B cell (primary cell): ENCODE measurements around the gene GOLGA8J. TPM values are rescaled to one million over a fixed set of nuclear protein-coding genes. Genes with fewer than 3 reads are reported as not detected.
"Not testable (repeated sequence)": the region's sequence is repeated elsewhere in the genome, so short reads cannot be mapped to it uniquely, and the experiment has no call there.

ENCODE experiments used
- ATAC-seq: fragments of 200-7000 bp; cut with Tn5 transposase; one replicate; pipeline ENCODE4 v1.10.0; 2021; ENCODE audit warnings: low read depth, mild to moderate bottlenecking, moderate number of reproducible peaks, moderate library complexity
- CTCF ChIA-PET: fragments of 350-600 bp; sonication (Branson Sonifier 250); formaldehyde crosslinking; loops from one replicate; lab custom pipeline; 2021; ENCODE audit warnings: antibody characterized with exemption, inconsistent platforms; lab: Charles Lee
- POLR2A ChIA-PET: fragments of 350-600 bp; sonication (Branson Sonifier 250); formaldehyde crosslinking; loops from one replicate; lab custom pipeline; 2021; ENCODE audit warnings: antibody characterized with exemption; lab: Charles Lee
- DNase-seq: peaks from one replicate; pipeline ENCODE4 v3.0.0; 2013
- H2AFZ ChIP-seq: 2 replicates; pipeline ENCODE4 v1.6.1; 2012; ENCODE audit warnings: mild to moderate bottlenecking, low read depth, low read length; ENCODE audit not compliant: insufficient read depth, poor library complexity, severe bottlenecking
- H3K27ac ChIP-seq, 2 donors: 1 replicate in 1 of 2; 2 replicates in 1 of 2; pipeline ENCODE4 v1.5.1; 2012 to 2013; ENCODE audit warnings: low read length in 2 of 2, mild to moderate bottlenecking in 2 of 2, moderate library complexity in 1 of 2
- H3K27me3 ChIP-seq, 4 experiments: fragments of 200-600 bp in 1 of 4; sonication (generic) in 1 of 4; replicated peaks in 1 of 4; 1 replicate in 2 of 4; 2 replicates in 2 of 4; pipeline versions ENCODE4 v1.6.1 to v1.7.0; 2013 to 2016; ENCODE audit warnings: low read length in 3 of 4, mild to moderate bottlenecking in 2 of 4, mixed read lengths in 1 of 4, moderate library complexity in 1 of 4; ENCODE audit not compliant: insufficient read depth in 4 of 4, control insufficient read depth in 3 of 4; ENCODE audit errors: control extremely low read depth in 1 of 4
- H3K36me3 ChIP-seq, 2 experiments: replicated peaks in 1 of 2; 1 replicate in 1 of 2; 2 replicates in 1 of 2; pipeline versions ENCODE4 v1.6.1 to v1.7.1; 2013; ENCODE audit warnings: low read length in 1 of 2; ENCODE audit not compliant: insufficient read depth in 2 of 2, control insufficient read depth in 1 of 2; ENCODE audit errors: control extremely low read depth in 1 of 2, extremely low read depth in 1 of 2
- H3K4me1 ChIP-seq, 2 donors: fragments of 200-600 bp in 1 of 2; sonication (generic) in 1 of 2; 1 replicate in 1 of 2; 2 replicates in 1 of 2; pipeline versions ENCODE4 v1.5.1 to v1.6.1; 2013 to 2017; ENCODE audit warnings: low read length in 2 of 2; ENCODE audit not compliant: control insufficient read depth in 2 of 2, insufficient read depth in 2 of 2
- H3K4me2 ChIP-seq: replicated peaks from 2 replicates; pipeline ENCODE3; 2012; ENCODE audit warnings: mild to moderate bottlenecking, low read depth, low read length; ENCODE audit not compliant: poor library complexity, severe bottlenecking
- H3K4me3 ChIP-seq, 5 experiments: fragments of 200-600 bp in 1 of 5; sonication (generic) in 1 of 5; 1 replicate in 3 of 5; 2 replicates in 2 of 5; pipeline versions ENCODE4 v1.5.1 to v1.7.0; 2011 to 2016; ENCODE audit warnings: low read length in 4 of 5, mild to moderate bottlenecking in 4 of 5, low read depth in 2 of 5, control low read depth in 1 of 5, moderate library complexity in 1 of 5; ENCODE audit not compliant: insufficient read depth in 1 of 5; ENCODE audit errors: control extremely low read depth in 1 of 5, extremely low read depth in 1 of 5
- H3K79me2 ChIP-seq: fragments of 200-600 bp; sonication (generic); one replicate; pipeline ENCODE4 v1.6.0; 2016; ENCODE audit warnings: low read length; ENCODE audit not compliant: control insufficient read depth, insufficient read depth
- H3K9ac ChIP-seq: fragments of 200-600 bp; sonication (generic); 2 replicates; pipeline ENCODE4 v1.6.1; 2017; ENCODE audit warnings: mild to moderate bottlenecking, low read length, moderate library complexity
- H3K9me3 ChIP-seq, 3 donors: one replicate each; pipeline versions ENCODE4 v1.6.1 to v1.7.1; 2013; ENCODE audit warnings: low read length in 2 of 3; ENCODE audit not compliant: control insufficient read depth in 2 of 3, insufficient read depth in 1 of 3; ENCODE audit errors: control extremely low read depth in 1 of 3
- H4K20me1 ChIP-seq: 2 replicates; pipeline ENCODE4 v1.6.0; 2012; ENCODE audit warnings: mild to moderate bottlenecking, low read length; ENCODE audit not compliant: insufficient read depth, control insufficient read depth, poor library complexity, severe bottlenecking
- H3K27ac Mint-ChIP-seq: one replicate; pipeline ENCODE4 v1.8.0; 2021; ENCODE audit warnings: mixed read lengths
- H3K27me3 Mint-ChIP-seq: one replicate; pipeline ENCODE4 v1.8.0; 2021; ENCODE audit warnings: mixed read lengths
- H3K4me1 Mint-ChIP-seq: one replicate; pipeline ENCODE4 v1.8.0; 2021; ENCODE audit warnings: mixed read lengths
- H3K4me3 Mint-ChIP-seq: one replicate; pipeline ENCODE4 v1.8.0; 2021; ENCODE audit warnings: mixed read lengths
- H3K9me3 Mint-ChIP-seq: one replicate; pipeline ENCODE4 v1.8.0; 2022; ENCODE audit warnings: mixed read lengths; ENCODE audit not compliant: insufficient read depth
- CTCF ChIP-seq: fragments of 200-600 bp; IDR thresholded peaks from one replicate; pipeline ENCODE4 v1.8.0; 2022; ENCODE audit warnings: antibody characterized with exemption, mild to moderate bottlenecking
- EZH2 ChIP-seq: IDR thresholded peaks from 2 replicates; pipeline ENCODE4 v1.6.1; 2012; ENCODE audit warnings: borderline replicate concordance, low read depth, mild to moderate bottlenecking, moderate library complexity, low read length; ENCODE audit not compliant: insufficient read depth, poor library complexity, severe bottlenecking
- WGBS: methylation state at CpG from one replicate; pipeline ENCODE4 v1.1.5; 2013; ENCODE audit warnings: missing lambda C conversion rate; ENCODE audit not compliant: insufficient coverage; 5-methylcytosine and 5-hydroxymethylcytosine counted together
- intact Hi-C: fragments of 100-400 bp; cut with micrococcal nuclease; formaldehyde crosslinking; loops from one replicate; pipeline ENCODE4 v1.10.0; 2022
- polyA minus RNA-seq: library from RNA; depleted of rRNA, polyadenylated mRNA; stranded (reverse); fragments of >200 nt; gene quantifications from 2 replicates; pipeline ENCODE4 v1.2.3, GENCODE V29; 2012
- polyA plus RNA-seq: library from polyadenylated mRNA; depleted of rRNA; stranded (reverse); fragments of >200 nt; gene quantifications from 2 replicates; pipeline ENCODE4 v1.2.3, GENCODE V29; 2012
- total RNA-seq, 2 donors: library from RNA; stranded (reverse); fragments of 120-200 nt in 1 of 2; gene quantifications; 1 replicate in 1 of 2; 2 replicates in 1 of 2; pipeline versions ENCODE4 v1.2.3 to v1.2.4, GENCODE V29; 2013 to 2022

Gene GOLGA8J
- 0.51 TPM in 1 of 2 replicates, not detected in the other for total RNA-seq
- not detected for total RNA-seq (2013)
- polyA plus RNA-seq = not detected in 2 replicates
- polyA minus RNA-seq = not detected in 2 replicates

GRCh38 chr15:30082655-30083054 lies at the start of gene GOLGA8J:
GOLGA8J (plus strand) TSS chr15:30082955; CDS start chr15:30083053, 98 bp downstream.
- H3K9ac ChIP-seq, POLR2A ChIA-PET, H3K9me3 ChIP-seq, H3K4me1 ChIP-seq, intact Hi-C loops, CTCF ChIA-PET, H3K4me3 ChIP-seq, DNase-seq, H3K79me2 ChIP-seq, H3K36me3 ChIP-seq, H3K4me1 Mint-ChIP-seq, H2AFZ ChIP-seq, H4K20me1 ChIP-seq, H3K4me2 ChIP-seq, H3K27ac ChIP-seq, H3K27me3 ChIP-seq, ATAC-seq, H3K4me3 Mint-ChIP-seq, H3K9me3 Mint-ChIP-seq, H3K27me3 Mint-ChIP-seq, H3K27ac Mint-ChIP-seq: not testable (repeated sequence)
- no CpG with 5 or more reads among the region's 7 CpGs for WGBS

GRCh38 chr15:30033211-30033610 lies 49.5 kb upstream of the GOLGA8J start:
- ATAC-seq (no peak), DNase-seq (no peak)
- intact Hi-C loops = no loop called here
- Histone ChIP-seq H3K27ac (no peak overlapping the region), H3K4me1 (no peaks in the 10 kb centered on the region), H3K79me2 (no peaks in the 10 kb centered on the region), H3K4me3 (no peak overlapping the region), H4K20me1 (no peaks in the 10 kb centered on the region), H3K36me3 (no peaks in the 10 kb centered on the region), H3K9ac (no peak overlapping the region), H3K4me2 (no peak overlapping the region), H2AFZ (no peak overlapping the region), H3K9me3 (peaks cover 0 to 2% (median 0%) of the 10 kb centered on the region in 3 donors), H3K27me3 (no peaks in the 10 kb centered on the region)
- H3K4me1 Mint-ChIP-seq = no peaks in the 10 kb centered on the region
- CTCF ChIA-PET = no interaction called here
- 100% methylated on average over 1 of the region's 3 CpGs for WGBS
- H3K4me3 Mint-ChIP-seq = no peak overlapping the region
- POLR2A ChIA-PET = no interaction called here
- peaks cover 5% of the 10 kb centered on the region for H3K27me3 Mint-ChIP-seq
- TF ChIP-seq CTCF (no peak), EZH2 (no peak)
- peaks cover 3% of the 10 kb centered on the region for H3K9me3 Mint-ChIP-seq
- no peak overlapping the region for H3K27ac Mint-ChIP-seq
